IPS DF 19.7 (cell line): ENCODE measurements around the gene STK39.
"Not testable (repeated sequence)": the region's sequence is repeated elsewhere in the genome, so short reads cannot be mapped to it uniquely, and the experiment has no call there.

Experiments used
- DNase-seq: peaks from one replicate; pipeline ENCODE4 v3.0.0-alpha.2; 2013; ENCODE audit warnings: low read depth, low spot score

The STK39 gene

DNA sequence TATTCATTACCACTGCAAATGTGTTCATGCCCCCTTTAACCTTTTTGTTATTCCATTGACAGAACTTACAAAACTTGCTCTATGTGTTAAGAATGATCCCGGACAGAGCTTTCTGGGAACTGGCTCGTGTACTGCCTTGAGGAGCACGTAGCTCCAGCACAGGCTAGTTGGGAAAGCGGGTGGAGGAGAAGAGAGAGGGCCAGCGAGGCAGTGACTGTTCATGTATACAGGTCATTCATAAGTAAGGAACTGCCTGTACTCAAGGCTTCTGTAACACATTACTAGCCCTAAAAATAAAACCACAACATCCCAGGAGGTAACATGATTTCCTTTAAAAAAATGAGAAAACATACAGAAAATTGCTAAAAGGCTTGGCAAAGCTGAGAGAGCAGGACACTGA, 109.0 kb downstream of the STK39 start:
- DNase-seq = no peak

DNA sequence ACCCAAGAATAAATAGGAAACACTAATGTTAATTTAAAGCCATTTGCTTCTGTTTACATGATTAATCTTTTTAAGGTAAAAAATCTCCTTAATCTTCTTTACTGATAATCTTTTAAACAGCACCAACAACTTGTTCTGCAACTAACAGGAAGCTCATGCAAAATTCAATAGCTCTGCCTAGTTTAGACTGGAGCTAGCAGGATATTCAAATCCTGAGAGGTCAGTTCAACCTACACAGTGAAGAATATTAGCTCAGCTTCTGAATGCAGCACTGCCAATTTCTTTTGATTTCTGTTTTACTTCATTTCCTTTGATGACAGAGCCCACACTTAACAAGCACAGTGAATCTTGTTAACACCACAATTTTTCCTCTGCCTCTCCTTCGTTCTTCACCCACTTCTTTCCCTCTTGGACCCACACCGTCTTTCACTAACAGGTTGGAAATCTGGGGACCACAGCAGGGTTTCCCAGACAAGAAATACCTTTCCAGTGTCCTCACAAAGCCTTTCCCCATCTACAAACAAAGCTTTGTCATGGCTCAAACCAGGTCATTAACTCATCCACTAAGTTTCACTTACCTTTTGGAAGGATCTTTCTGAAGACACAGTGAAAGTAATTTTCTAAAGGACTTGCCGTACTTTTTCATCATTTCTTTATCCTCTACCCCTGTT, 109.8 kb downstream of the STK39 start:
- no peak for DNase-seq

DNA sequence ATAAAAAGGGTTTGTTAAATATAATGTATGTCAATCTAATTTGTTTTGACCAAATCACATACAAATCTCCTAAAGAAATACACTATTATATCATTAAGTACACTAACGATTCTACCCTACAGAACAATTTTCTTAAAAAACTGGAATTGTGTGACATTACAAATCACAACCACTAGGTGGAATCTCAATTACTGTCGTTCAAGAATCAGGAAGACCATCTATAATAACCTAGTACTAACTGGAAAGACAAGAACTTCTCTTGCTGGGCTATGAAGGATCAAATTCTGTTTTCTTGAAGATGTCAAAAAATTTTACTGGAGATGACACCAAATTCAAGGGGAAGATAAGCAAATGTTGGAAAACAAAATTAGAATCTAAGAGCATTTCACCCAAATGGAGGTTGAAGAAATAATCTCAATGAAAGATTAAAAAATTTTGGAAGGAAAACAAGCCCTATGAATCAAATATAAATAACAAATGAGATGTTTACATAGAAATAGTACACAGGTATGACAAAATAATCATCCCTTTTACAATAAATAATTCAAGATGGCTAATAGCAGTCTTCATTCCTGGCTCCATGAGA, 110.9 kb downstream of the STK39 start:
- no peak for DNase-seq

DNA sequence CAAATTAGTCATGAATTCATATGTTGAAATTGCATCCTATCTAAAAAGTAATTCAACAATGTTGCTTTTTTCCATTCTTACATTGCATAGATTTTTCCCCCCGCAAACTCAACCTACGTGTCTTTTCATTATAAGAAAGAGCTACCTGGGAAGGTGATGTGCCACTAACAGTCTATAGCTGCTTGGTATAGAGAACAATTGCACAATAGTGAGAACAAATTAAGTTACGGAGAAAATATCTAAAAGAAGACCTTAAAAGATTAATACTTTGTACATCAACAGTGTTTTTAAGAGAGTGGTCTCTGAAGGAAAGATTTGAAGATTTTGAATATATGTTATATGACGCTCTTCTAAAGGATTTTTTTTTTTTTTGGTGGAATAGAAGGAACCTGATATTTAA, 111.8 kb downstream of the STK39 start:
- DNase-seq = no peak

DNA sequence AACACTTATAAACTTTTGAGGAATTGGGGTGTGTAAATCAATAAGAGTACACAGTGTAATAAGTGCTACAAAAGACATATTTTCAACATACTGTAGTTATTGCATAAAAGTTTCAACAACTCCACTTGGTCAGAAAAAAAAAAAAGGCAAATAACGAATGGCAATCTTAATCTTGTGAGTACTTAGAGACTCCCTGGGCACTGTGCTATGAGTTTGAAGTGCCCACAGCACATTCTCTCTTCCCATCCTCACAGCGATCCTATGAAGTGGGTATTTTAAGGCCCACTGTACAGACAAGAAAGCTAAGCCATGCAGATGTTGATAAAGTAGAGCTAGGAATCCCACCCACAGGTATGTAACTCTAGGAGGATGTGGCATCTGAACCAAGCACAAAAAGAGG, 112.3 kb downstream of the STK39 start:
- DNase-seq = no peak

DNA sequence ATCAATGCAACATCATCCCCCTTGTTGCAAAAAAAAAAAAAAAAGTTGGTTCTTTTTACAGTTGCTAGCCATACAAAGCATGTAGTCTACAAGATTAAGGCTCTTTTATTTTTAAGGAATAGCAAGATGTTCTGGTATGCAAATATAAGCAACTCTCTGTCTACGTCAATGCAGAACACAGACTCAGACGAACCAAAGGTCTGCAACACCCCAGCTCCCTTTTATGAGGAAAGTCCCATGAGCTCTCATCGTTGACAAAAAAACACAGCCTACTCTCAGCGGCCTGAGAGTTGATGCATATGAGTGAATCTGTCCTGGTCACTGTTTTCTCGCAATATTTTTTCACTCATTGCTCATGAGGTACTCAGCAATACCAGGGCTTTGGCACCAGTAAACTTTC, 112.9 kb downstream of the STK39 start:
- DNase-seq = no peak

DNA sequence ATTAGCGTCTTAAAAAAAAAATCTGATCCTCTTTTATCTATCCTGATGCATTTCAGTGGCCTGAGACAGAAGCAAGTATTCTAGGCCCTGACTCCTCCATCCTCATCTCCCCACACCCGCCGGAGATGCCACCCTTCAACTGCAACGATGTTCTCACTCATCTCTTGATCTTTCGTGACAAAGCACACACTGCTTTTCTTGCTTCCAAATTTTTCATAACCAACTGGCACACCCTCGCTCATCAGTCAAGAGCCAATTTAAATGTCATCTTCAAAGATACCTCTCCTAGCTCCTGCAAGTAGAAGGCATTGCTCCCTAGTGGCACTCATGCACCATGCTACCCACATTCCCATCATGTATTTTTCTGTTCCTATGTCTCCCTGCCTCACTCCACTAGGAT, 115.0 kb downstream of the STK39 start:
- DNase-seq = no peak

DNA sequence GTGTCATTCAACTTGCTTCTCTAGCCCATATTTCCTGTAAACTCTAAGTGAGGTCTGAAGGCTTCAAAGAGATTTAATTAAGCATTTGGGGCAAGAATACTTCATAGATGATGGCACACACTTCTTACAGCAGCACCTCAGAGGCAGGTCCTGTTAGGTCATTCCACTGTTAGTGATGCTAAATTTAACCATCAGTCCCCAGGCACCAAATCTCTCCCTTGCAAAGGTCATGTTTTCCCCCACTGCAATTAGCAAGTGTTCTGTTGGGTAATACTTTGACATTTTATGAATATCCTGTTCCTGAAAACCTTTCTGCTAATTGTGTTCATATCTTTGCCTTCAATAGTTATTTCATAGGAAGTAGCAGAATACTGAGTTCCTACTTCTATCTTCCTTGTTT, 117.0 kb downstream of the STK39 start:
- no peak for DNase-seq

DNA sequence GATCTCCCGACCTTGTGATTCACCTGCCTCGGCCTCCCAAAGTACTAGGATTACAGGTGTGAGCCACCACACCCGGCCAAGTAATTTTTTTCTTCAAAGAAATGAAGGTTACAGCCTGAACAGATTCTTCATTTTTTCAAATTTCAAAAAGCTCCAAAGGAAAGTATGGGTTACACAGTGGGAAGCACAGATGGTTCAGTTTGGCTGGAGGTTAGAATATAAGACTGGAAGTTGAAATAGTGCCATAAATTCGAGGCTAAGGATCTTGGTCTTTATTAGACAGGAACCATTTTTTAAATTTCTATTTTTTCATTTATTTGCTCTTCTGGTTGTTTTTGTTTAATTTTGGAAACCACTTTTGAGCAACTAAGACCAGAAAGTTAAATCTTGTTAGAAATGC, 120.0 kb downstream of the STK39 start:
- DNase-seq = no peak

DNA sequence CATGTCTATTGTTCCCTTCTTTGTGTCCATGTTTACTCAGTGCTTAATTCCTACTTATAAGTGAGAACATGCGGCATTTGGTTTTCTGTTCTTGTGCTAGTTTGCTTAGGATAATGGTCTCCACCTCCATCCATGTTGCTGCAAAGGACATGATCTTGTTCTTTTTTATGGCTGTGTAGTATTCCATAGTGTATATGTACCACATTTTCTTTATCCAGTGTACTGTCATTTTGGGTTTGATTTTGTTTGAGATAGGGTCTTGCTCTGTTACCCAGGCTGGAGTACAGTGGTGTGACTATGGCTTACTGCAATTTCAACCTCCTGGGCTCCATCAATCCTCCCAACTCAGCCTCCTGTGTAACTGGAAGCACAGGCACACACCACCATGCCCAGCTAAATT, 125.2 kb downstream of the STK39 start:
- not testable (repeated sequence) for DNase-seq

DNA sequence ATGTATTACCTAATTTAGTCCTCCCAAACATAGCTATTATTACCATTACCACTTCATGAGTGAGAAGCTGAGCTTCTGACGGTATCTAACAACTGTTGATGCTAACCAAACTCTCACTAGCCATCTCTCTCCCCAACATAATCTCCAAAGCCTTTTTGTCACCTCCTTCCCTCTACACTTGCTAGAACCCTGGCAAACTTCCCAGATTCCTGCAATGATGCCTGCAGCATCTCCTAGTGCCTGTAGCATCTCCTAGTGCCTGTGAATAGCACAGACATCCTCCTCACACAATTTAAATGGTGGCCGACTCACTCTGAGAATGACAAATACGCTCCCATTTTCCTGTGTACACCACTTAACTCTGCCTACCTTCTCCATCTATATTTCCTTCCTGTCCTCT, 126.7 kb downstream of the STK39 start:
- DNase-seq = no peak

DNA sequence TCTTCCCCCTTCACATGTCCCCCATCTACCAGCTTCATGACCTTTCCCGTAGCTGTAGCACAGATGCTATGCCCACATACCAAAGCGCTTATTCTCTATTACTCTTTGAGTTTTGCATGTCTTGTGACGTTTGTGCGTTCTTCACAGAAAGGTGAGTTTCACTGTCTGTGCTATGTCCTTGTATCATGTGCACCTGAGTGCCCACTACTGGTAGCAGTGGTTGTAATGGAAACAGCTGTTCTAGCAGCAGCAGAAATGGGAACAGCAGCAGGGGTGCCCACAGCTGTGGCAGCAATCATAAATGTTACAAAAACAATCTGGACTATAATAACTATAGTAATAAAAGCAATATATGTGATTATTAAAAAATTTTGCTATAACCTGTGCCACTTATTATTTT, 127.1 kb downstream of the STK39 start:
- no peak for DNase-seq

DNA sequence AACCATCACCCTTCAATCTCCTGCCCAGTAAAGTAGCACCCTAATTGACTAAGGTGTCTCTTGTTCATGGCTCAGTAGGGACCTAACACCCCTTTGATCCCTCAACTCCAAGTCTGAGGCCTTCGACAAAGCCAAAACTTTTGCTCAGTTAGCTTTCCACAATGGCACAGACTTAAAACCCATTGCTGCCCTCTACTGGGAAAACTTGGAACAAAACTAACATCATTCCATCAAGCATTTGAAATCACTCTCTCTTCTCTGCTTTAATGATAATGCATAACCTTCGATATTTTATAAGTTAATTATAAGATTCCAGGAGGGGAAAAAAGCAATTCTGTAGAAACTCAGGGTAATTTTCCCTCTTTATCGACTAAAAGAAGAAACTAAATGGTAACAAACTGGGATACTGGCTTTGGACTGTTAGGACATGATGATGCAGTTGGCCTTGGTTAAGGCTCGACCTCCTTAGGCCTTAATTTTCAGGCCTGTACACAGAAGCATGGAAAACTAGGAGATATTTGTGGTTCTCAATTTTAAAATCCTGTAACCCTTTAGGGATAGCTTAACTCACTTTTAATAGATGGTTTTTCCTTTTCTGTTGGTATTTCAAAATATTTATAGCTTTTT, 127.8 kb downstream of the STK39 start:
- DNase-seq = no peak

DNA sequence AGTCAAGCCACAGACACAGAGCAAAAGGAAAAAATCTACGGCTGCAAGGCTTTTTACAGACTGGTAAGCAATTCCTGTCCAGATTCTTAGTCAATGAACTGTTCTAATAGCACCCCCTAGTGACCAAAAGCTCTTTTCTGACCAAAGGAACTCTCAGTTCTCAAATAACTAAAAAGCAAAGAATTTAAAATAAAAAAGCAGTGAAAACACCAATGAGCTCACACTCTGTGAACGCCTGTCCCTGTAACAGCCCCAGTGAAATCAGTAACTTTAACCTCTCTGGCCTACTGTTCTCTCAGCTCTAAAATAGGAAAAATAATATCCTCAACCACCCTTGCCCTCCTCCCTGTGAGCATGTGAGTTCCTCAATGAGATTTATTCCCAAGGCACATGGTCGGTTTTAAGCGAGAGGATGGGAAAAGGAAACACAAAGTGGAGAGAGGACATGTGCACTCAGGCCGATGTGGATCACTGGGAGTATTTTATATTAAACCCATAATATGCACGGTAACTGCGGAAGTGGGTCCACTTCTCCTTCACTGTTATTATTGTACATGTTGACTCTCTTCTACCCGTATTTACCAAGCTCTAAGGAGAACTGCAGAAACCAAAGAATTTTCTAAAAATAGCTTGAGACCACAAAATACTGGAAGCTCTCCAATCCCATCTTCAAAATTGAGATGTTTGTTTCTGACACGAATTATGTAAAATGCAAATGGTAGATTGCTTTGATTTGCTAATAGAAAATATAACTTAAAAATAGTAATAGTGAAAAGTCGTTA, 128.5 kb downstream of the STK39 start:
- no peak for DNase-seq

DNA sequence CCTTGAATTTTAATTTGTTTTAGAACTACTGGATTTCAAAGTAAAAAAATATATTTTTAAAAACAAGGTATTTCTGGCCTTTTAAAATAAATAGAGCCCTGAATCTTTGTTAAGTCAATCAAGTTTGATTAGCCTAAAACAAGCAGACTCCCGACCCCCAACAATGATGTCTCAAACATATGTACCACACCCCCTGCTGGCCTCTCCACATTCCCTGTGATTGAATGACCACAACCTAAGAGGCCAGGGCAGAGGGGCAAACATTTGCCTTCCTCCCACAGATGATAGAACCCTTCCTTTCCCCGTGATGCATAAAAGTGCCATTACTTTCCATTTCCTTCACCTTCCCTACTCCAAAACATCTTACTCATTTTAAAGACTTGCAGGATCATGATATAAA, 130.9 kb downstream of the STK39 start:
- no peak for DNase-seq

DNA sequence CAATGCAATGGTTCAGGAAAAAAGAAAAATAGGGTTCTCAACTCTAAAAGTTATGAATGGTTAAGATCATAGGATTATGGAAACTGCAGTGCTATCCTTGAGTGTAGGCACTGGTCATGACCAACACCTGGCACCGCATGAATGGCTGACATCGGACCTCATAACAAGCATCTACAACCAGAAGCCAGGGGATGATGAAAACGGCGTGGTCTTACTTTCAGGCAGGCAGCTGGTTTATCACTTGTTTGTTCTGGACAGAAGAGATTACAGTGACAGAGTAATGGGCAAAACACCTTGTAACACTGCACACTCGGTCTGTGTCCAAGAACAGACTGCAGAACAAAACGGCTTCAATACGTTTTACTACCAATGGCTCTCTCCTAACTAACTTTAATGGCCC, 132.8 kb downstream of the STK39 start:
- DNase-seq = no peak

DNA sequence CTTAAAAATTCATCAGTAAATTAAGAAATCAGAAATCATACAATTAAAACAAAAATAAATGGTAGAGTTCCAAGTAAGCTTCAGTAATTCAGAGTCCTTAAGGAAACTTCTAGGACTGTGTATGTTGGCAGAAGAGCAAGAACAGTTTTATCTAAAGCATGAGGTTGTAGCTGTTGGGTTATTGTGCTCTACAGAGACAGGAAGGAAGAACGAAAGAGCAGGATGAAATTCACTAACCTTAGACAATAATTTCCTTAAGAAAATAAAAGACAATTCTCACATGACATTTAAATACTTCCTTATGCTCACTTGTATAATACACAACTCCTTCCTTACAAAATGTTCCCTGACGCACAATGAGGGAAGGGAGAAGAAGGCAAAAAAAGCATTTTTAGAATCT, 133.4 kb downstream of the STK39 start:
- DNase-seq = no peak

DNA sequence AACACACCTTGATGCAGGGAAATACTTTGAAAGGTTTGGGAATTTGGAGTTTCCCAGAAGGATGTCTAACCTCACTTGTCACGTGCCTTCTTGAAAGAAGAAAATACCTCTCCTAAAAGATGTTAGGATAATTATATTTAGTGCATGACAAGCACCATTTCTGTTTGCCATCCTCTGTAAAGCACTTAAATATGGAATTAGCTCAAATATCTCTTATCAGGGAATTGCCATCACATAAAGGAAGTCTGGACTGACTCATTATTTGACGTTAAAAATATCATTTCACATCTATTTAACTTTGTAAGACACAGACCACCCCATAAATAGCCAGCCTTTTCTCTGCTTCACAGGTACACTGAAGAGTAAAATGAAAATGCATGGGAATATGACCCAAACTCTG, 140.1 kb downstream of the STK39 start:
- DNase-seq = no peak

DNA sequence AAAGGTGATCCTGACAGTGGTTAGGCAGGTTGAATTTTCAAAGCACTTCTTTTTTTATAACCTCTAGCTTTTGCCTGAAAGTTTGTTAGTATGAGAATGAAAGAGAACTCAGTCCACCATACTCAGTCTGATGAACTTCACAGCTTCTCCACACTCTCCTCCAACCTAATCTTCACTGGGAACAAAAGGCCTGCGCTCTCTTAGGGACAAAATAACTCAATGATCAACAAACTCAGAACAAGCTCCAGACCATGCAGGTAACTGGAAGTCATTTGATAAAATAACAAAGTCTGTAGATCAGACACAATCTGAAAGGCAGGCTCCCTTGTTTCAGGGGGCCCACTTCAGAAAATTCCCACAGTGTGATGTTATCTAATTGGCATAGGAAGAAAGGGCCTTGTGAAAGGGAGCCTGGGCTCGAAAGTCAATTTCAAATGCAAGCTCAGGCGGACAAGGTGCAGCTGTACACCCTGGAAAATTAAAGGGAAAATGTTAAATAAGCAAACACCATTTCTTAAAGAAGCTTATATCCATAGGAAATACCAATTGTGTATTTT, 142.2 kb downstream of the STK39 start:
- DNase-seq = no peak

DNA sequence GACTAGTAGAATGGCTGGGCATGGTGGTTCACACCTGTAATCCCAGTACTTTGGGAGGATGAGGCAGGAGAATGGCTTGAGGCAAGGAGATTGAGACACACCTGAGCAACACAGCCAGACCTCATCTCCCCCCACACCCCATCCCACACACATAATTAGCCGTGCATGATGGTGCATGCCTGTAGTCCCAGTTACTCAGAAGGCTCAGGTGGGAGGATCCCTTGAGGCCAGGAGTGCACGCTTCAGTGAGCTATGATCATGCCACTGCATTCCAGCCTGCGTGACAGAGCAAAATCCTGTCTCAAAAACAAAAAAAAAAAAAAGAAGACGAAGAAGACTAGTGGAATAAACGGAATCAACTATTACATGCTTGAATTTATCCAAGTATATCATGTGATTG, 150.0 kb downstream of the STK39 start:
- DNase-seq = no peak

DNA sequence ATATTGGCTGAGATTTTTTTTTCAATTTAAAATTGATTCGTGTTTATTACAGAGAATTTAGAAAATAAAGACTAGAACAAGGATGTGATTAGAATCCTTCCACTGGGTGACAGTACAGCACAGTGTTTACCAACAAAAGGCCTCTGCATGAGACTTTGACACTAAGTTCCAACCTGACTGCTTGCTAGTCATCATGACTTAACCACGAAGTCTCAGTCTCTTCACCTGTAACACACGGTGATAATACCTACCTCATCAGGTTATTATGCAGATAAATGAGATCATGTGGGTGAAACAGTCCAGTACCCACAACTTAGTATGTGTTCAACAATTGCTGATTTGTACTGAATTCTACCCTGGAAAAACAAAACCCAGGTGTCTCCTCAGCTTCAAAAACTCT, 151.2 kb downstream of the STK39 start:
- DNase-seq = no peak

DNA sequence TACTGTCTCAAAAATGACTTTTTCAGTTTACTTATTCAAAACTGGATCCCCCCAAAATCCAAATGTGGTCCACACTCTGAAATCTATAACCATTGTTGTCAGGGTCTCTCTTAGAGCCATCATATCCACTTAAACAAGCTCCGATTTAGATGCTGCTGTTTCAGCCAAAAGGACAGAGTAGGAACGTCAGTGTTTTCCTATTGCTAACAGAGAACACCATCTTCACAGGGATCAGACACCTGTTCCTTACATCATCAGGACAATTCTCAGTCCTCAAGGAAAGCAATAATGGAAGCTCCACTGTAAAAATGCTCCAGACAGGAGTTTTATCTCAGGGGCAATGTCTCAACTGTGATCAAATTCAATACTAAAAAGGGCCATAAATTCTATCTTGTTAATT, 155.4 kb downstream of the STK39 start:
- no peak for DNase-seq
